Measurements from ENCODE around the gene ARHGEF28.

The ARHGEF28 gene

DNA sequence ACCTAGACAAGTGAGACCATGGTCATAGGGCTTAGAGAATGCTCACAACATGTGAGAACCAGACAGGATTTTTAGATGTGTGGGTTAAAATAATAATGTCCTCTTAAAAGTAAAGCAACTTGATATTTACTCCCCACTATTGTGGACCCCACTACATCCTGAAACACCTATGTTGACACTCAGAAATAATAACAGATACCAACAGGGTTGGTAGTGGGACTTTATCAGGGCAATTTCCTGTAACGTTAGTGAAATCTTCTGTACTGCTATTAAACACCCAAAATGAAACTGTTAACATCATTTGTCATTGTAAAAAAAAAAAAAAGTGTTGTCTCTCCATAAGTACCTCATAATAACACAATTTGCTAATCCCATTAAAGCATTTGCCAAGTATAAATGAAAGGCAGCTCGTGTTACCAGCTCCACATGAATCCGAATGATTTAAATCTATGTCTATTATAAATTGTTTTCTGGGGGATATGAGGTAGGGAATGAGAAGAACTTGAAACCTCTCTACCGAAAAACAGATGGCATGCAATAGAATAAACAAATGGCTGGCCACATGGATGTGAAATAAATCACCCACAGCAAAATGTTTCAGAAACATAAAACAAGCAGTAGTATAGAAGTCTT lies 285.9 kb downstream of the ARHGEF28 start:
- no peak for DNase-seq (ENCODE audit: low read depth)
- TF ChIP-seq CTCF (IDR thresholded peaks at IDR 0.05; ENCODE audit: control insufficient read depth, insufficient read depth, low read depth, low read length, missing control alignments): no peak
- H3K4me3 ChIP-seq (ENCODE audit: control insufficient read depth, low read depth, low read length): no peak overlapping the region

- no peak overlapping the region for H3K4me3 ChIP-seq (ENCODE audit: control insufficient read depth, low read depth, low read length)
- no peak for TF ChIP-seq CTCF (IDR thresholded peaks at IDR 0.05; ENCODE audit: control insufficient read depth, insufficient read depth, low read depth, low read length, missing control alignments)
- DNase-seq (ENCODE audit: low read depth): no peak
These were observed 286.9 kb downstream of the ARHGEF28 start for GRCh38 chr5:73912821-73913271.

DNA sequence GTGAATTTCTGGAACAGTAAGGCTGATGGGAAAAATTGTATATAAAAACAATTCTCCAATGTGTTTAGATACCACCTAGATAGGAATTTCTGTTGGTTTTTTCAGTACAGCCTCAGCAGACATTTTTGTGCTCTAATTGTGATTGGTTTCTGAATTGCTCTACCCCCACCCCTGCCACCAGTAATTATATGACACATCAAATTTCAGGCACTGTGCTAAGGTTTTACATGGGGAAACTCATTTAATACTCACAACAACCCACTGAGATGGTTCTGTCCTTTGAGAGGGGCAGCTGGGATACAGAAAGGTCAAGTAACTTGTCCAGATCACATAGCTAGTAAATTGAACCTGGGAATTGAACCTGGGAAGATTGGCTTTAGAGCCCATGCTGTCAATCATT lies 288.0 kb downstream of the ARHGEF28 start:
- TF ChIP-seq CTCF (IDR thresholded peaks at IDR 0.05; ENCODE audit: control insufficient read depth, insufficient read depth, low read depth, low read length, missing control alignments): no peak
- H3K4me3 ChIP-seq (ENCODE audit: control insufficient read depth, low read depth, low read length): no peak overlapping the region
- DNase-seq (ENCODE audit: low read depth): no peak

DNA sequence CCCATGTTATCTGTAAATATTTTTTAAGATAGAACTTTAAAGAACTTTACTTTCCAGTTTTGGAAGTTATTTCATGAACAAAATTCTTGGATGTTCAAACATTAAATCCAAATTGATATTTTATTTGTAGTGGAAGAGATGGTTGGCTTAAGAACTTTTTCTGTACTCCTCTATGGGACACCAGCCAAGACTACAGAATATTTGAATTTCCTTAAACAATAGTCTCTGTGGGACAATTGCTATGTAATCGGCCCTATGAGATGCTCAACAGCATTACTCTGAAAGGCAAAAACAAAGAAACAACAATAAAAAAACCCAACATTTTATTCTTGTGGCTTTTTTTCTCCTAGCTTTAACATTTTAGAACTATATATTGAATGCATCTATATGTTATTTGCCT lies 289.3 kb downstream of the ARHGEF28 start:
- no peak for TF ChIP-seq CTCF (IDR thresholded peaks at IDR 0.05; ENCODE audit: control insufficient read depth, insufficient read depth, low read depth, low read length, missing control alignments)
- no peak overlapping the region for H3K4me3 ChIP-seq (ENCODE audit: control insufficient read depth, low read depth, low read length)
- DNase-seq (ENCODE audit: low read depth): no peak

GRCh38 chr5:73917433-73917832 lies 291.4 kb downstream of the ARHGEF28 start:
- TF ChIP-seq CTCF (IDR thresholded peaks at IDR 0.05; ENCODE audit: control insufficient read depth, insufficient read depth, low read depth, low read length, missing control alignments): no peak
- no peak overlapping the region for H3K4me3 ChIP-seq (ENCODE audit: control insufficient read depth, low read depth, low read length)
- no peak for DNase-seq (ENCODE audit: low read depth)

DNA sequence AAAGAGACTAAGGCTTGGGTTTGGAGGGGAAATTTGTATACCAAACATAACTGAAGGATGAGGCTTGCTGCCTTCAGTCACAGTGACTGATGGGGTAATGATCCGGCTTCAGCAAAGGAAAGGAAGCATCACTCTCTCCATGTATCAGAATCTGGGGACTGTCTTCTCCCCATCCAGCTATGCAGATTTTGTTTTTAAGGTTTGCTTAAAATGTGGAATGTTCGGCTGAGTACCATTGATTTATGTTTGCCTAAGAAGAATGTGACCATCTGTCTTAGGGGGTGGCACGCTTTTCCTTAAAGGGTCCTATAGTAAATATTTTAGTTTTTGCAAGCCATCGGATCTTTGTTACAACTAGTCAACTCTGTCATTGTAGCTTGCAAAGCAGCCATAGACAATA lies 291.9 kb downstream of the ARHGEF28 start:
- no peak overlapping the region for H3K4me3 ChIP-seq (ENCODE audit: control insufficient read depth, low read depth, low read length)
- no peak for TF ChIP-seq CTCF (IDR thresholded peaks at IDR 0.05; ENCODE audit: control insufficient read depth, insufficient read depth, low read depth, low read length, missing control alignments)
- DNase-seq (ENCODE audit: low read depth): no peak
